ENCODE measurements around the gene KRT72. TPM values are rescaled to one million over a fixed set of nuclear protein-coding genes. Genes with fewer than 3 reads are reported as not detected.

KRT72 gene
- total RNA-seq, 1 experiment from 2014 or later, result 0.17 TPM

DNA sequence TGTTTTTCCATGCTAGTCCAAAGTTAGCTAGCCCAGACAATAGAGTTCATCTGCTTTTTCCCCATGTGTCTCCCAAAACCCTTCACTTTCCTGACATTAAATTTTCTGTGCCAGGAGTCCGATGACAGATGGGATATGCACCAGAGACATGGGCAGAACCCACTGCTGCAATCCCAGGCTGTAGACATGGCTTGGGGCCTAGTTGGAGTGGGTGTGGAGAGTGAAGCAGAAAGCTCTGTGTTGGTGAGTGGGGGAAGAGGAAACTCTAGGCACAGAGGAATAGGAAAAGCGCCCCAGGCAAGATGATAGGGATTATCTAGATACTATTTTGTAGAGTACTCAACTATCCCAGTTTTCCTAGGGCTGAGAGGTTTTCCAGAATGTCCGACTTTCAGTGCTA lies 22.8 kb downstream of the KRT72 start:
- DNase-seq (ENCODE audit: low read depth, low spot score) (no peak), ATAC-seq (no peak)
- Histone ChIP-seq H3K4me3 (replicated peaks in 1 of 2; ENCODE audit: low read depth in 1 of 2, low read length in 2 of 2) (no peak overlapping the region), H3K9ac (ENCODE audit: low read length) (no peak overlapping the region), H3K9me3 (ENCODE audit: control insufficient read depth in 1 of 2, insufficient read depth in 1 of 2, low read depth in 1 of 2, low read length in 2 of 2) (no peaks in the 10 kb centered on the region), H3K27ac (ENCODE audit: low read depth, low read length) (no peak overlapping the region), H3K36me3 (ENCODE audit: control insufficient read depth in 1 of 2, insufficient read depth in 2 of 2, low read length in 2 of 2) (no peaks in the 10 kb centered on the region), H3K79me2 (ENCODE audit: insufficient read depth, low read length) (no peaks in the 10 kb centered on the region), H3K9me2 (ENCODE audit: insufficient read depth) (no peaks in the 10 kb centered on the region), H2AFZ (ENCODE audit: low read depth, low read length, poor library complexity, severe bottlenecking) (no peak overlapping the region), H3K4me1 (ENCODE audit: control insufficient read depth in 1 of 2, insufficient read depth in 2 of 2, low read length in 2 of 2) (peaks cover 0 to 40% of the 10 kb centered on the region in 2 experiments; a peak in 3 of 4 replicates), H4K20me1 (ENCODE audit: insufficient read depth) (no peaks in the 10 kb centered on the region), H3K27me3 (ENCODE audit: insufficient read depth, low read length) (no peaks in the 10 kb centered on the region), H3K4me2 (ENCODE audit: low read length) (no peak overlapping the region)
- RAD21 ChIA-PET (ENCODE audit: low non-redundant PET in 1 of 2, low total read pairs in 2 of 2, uncharacterized antibody in 2 of 2, unreplicated experiment in 2 of 2), result interaction anchor here in 1 of 2 experiments (0.6 kb wide), 1 partner anchor 412 kb away, joined by 3 read pairs; no protein-coding TSS in a partner anchor
- no TSS peak for BruUV-seq (replicated peaks)
- POLR2A ChIA-PET, result no interaction called here
- no peak for TF ChIP-seq JUND (IDR thresholded peaks at IDR 0.05)
- TF ChIP-seq ELF1 (IDR thresholded peaks at IDR 0.05; ENCODE audit: borderline replicate concordance, low read depth), result no peak
- TF ChIP-seq CEBPB (IDR thresholded peaks at IDR 0.05; ENCODE audit: low read depth), result no peak
- TF ChIP-seq EZH2 (IDR thresholded peaks at IDR 0.05), result no peak
- TF ChIP-seq TCF7L2 (IDR thresholded peaks at IDR 0.05; ENCODE audit: borderline replicate concordance, extremely low read depth, insufficient read depth, insufficient read length), result no peak
- no peak for TF ChIP-seq SRF (IDR thresholded peaks at IDR 0.05; ENCODE audit: low read depth)
- TF ChIP-seq SIN3A (IDR thresholded peaks at IDR 0.05; ENCODE audit: low read depth), result no peak
- TF ChIP-seq, protein P1, sequence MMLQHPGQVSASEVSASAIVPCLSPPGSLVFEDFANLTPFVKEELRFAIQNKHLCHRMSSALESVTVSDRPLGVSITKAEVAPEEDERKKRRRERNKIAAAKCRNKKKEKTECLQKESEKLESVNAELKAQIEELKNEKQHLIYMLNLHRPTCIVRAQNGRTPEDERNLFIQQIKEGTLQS (IDR thresholded peaks at IDR 0.05), result no peak
- intact Hi-C loops (cut with micrococcal nuclease), result no loop called here
- CTCF ChIA-PET, result interaction anchor here (0.8 to 1.2 kb wide), 3 partner anchors 183 to 301 kb away, joined by 3 read pairs; no protein-coding TSS in a partner anchor

DNA sequence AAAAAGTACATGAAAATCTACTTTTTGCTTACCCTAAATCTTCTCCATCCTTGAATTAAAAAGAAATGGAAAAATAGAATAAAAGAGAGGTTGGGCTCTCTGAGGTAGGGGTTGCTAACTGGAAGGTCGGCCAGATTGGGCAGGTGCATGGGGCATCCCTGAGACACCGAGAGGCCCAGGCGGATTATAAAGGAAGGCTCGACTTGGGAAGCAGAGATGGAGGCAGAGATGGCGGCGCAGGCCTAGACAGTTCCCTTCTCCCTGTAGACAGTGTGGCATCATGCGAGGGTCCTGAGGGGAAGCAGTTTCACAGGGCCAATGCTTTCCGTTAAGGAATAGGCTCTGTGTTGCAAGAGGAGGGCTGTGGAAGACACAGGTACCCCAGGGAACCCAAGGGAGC lies 23.9 kb downstream of the KRT72 start:
- Histone ChIP-seq H2AFZ (ENCODE audit: low read depth, low read length, poor library complexity, severe bottlenecking) (no peak overlapping the region), H3K4me1 (ENCODE audit: control insufficient read depth in 1 of 2, insufficient read depth in 2 of 2, low read length in 2 of 2) (peaks cover 0 to 29% of the 10 kb centered on the region in 2 experiments; a peak in 3 of 4 replicates), H3K79me2 (ENCODE audit: insufficient read depth, low read length) (no peaks in the 10 kb centered on the region), H3K36me3 (ENCODE audit: control insufficient read depth in 1 of 2, insufficient read depth in 2 of 2, low read length in 2 of 2) (no peaks in the 10 kb centered on the region), H3K27me3 (ENCODE audit: insufficient read depth, low read length) (no peaks in the 10 kb centered on the region), H3K27ac (ENCODE audit: low read depth, low read length) (no peak overlapping the region), H3K4me2 (ENCODE audit: low read length) (no peak overlapping the region), H3K9me3 (ENCODE audit: control insufficient read depth in 1 of 2, insufficient read depth in 1 of 2, low read depth in 1 of 2, low read length in 2 of 2) (no peaks in the 10 kb centered on the region), H3K9ac (ENCODE audit: low read length) (no peak overlapping the region), H3K4me3 (replicated peaks in 1 of 2; ENCODE audit: low read depth in 1 of 2, low read length in 2 of 2) (no peak overlapping the region), H4K20me1 (ENCODE audit: insufficient read depth) (no peaks in the 10 kb centered on the region), H3K9me2 (ENCODE audit: insufficient read depth) (no peaks in the 10 kb centered on the region)
- DNase-seq (ENCODE audit: low read depth, low spot score) (no peak), ATAC-seq (no peak)
- intact Hi-C loops (cut with micrococcal nuclease), result no loop called here
- ChIA-PET CTCF (no interaction called here), POLR2A (no interaction called here), RAD21 (ENCODE audit: low non-redundant PET in 1 of 2, low total read pairs in 2 of 2, uncharacterized antibody in 2 of 2, unreplicated experiment in 2 of 2) (no interaction called here)
- TF ChIP-seq CBX3 (IDR thresholded peaks at IDR 0.05; ENCODE audit: low read depth) (no peak), YY1 (IDR thresholded peaks at IDR 0.05; ENCODE audit: extremely low read depth, insufficient replicate concordance, low read depth, low read length) (no peak), SIN3A (IDR thresholded peaks at IDR 0.05; ENCODE audit: low read depth) (no peak)
- TF ChIP-seq, protein P2, sequence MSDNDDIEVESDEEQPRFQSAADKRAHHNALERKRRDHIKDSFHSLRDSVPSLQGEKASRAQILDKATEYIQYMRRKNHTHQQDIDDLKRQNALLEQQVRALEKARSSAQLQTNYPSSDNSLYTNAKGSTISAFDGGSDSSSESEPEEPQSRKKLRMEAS (IDR thresholded peaks at IDR 0.05), result no peak
- BruUV-seq (replicated peaks), result no TSS peak

Measured in HCT116 (cell line).